ENCODE measurements around the gene APOBEC3C.
"Not testable (repeated sequence)": the region's sequence is repeated elsewhere in the genome, so short reads cannot be mapped to it uniquely, and the experiment has no call there.

Gene APOBEC3C

GRCh38 chr22:39055658-39056057 lies 41.6 kb downstream of the APOBEC3C start:
- H3K27ac ChIP-seq = no peak overlapping the region
- H3K9me3 ChIP-seq = no peaks in the 10 kb centered on the region
- H3K4me3 ChIP-seq (ENCODE audit: low read depth in 1 of 2, low read length in 1 of 2) = no peak overlapping the region
- no peaks in the 10 kb centered on the region for H3K36me3 ChIP-seq
- H3K4me1 ChIP-seq (ENCODE audit: control insufficient read depth in 1 of 2, insufficient read depth in 1 of 2, low read depth in 1 of 2, low read length in 1 of 2) = no peaks in the 10 kb centered on the region
- H3K27me3 ChIP-seq = no peaks in the 10 kb centered on the region
- TF ChIP-seq CTCF (IDR thresholded peaks at IDR 0.05) = no peak

- H3K4me3 ChIP-seq (ENCODE audit: low read depth in 1 of 2, low read length in 1 of 2); H3K27me3 ChIP-seq; H3K9me3 ChIP-seq; H3K36me3 ChIP-seq; H3K4me1 ChIP-seq (ENCODE audit: control insufficient read depth in 1 of 2, insufficient read depth in 1 of 2, low read depth in 1 of 2, low read length in 1 of 2); H3K27ac ChIP-seq: not testable (repeated sequence)
Measured at GRCh38 chr22:39061290-39061689, 47.2 kb downstream of the APOBEC3C start.

GRCh38 chr22:39061951-39062350 lies 47.9 kb downstream of the APOBEC3C start:
- not testable (repeated sequence) for H3K27ac ChIP-seq; H3K36me3 ChIP-seq; H3K27me3 ChIP-seq; H3K9me3 ChIP-seq; H3K4me3 ChIP-seq (ENCODE audit: low read depth in 1 of 2, low read length in 1 of 2); H3K4me1 ChIP-seq (ENCODE audit: control insufficient read depth in 1 of 2, insufficient read depth in 1 of 2, low read depth in 1 of 2, low read length in 1 of 2)

- H3K4me3 ChIP-seq (ENCODE audit: low read depth in 1 of 2, low read length in 1 of 2); H3K36me3 ChIP-seq; H3K4me1 ChIP-seq (ENCODE audit: control insufficient read depth in 1 of 2, insufficient read depth in 1 of 2, low read depth in 1 of 2, low read length in 1 of 2); H3K27ac ChIP-seq; H3K27me3 ChIP-seq; H3K9me3 ChIP-seq: not testable (repeated sequence)
Measured at GRCh38 chr22:39063904-39064303, 49.8 kb downstream of the APOBEC3C start.

GRCh38 chr22:39066442-39067276 lies 52.6 kb downstream of the APOBEC3C start:
- H3K4me3 ChIP-seq (ENCODE audit: low read depth in 1 of 2, low read length in 1 of 2); H3K4me1 ChIP-seq (ENCODE audit: control insufficient read depth in 1 of 2, insufficient read depth in 1 of 2, low read depth in 1 of 2, low read length in 1 of 2); H3K27me3 ChIP-seq; H3K27ac ChIP-seq; H3K36me3 ChIP-seq; H3K9me3 ChIP-seq: not testable (repeated sequence)

GRCh38 chr22:39068033-39068785 lies 54.2 kb downstream of the APOBEC3C start:
- H3K4me3 ChIP-seq (ENCODE audit: low read depth in 1 of 2, low read length in 1 of 2) = no peak overlapping the region
- no peaks in the 10 kb centered on the region for H3K4me1 ChIP-seq (ENCODE audit: control insufficient read depth in 1 of 2, insufficient read depth in 1 of 2, low read depth in 1 of 2, low read length in 1 of 2)
- H3K27ac ChIP-seq = no peak overlapping the region
- TF ChIP-seq CTCF (IDR thresholded peaks at IDR 0.05) = no peak
- no peaks in the 10 kb centered on the region for H3K36me3 ChIP-seq
- H3K27me3 ChIP-seq = no peaks in the 10 kb centered on the region
- no peaks in the 10 kb centered on the region for H3K9me3 ChIP-seq

All from neutrophil (primary cell).